Caco-2 (cell line): ENCODE results near the gene TRMT10B. TPM values are rescaled to one million over a fixed set of nuclear protein-coding genes. Genes with fewer than 3 reads are reported as not detected.

Experiments
- BruUV-seq: library from RNA; stranded (reverse); fragments of 400-500 nt; replicated peaks from 2 replicates; lab custom pipeline; 2021; lab: Mats Ljungman, UMichigan
- CTCF ChIA-PET: fragments of 300-600 bp; sonication (Branson Sonifier 250); formaldehyde crosslinking; loops from one replicate; lab custom pipeline; 2022; ENCODE audit warnings: antibody characterized with exemption; lab: Charles Lee
- POLR2A ChIA-PET: fragments of 300-600 bp; sonication (Branson Sonifier 250); formaldehyde crosslinking; loops from one replicate; lab custom pipeline; 2022; ENCODE audit warnings: antibody characterized with exemption; lab: Charles Lee
- DNase-seq, 2 experiments: peaks; one replicate each; pipeline versions ENCODE4 v3.0.0 to v3.0.0-alpha.2; 2020 to 2022
- H3K27me3 ChIP-seq: replicated peaks from 2 replicates; pipeline ENCODE4 v1.6.0; 2011; ENCODE audit warnings: low read length; ENCODE audit not compliant: control insufficient read depth, insufficient read depth
- H3K36me3 ChIP-seq: 2 replicates; pipeline ENCODE4 v1.5.1; 2011; ENCODE audit warnings: low read length; ENCODE audit not compliant: control insufficient read depth, insufficient read depth
- H3K4me1 ChIP-seq: fragments of 250-450 bp; sonication (Bioruptor Pico); 2 replicates; pipeline ENCODE4 v1.5.1; 2020; ENCODE audit warnings: mild to moderate bottlenecking
- H3K4me3 ChIP-seq: 2 replicates; pipeline ENCODE4 v1.5.1; 2011; ENCODE audit warnings: low read depth, mild to moderate bottlenecking, control low read depth, low read length
- H3K9me3 ChIP-seq: fragments of 250-450 bp; sonication (Bioruptor Pico); 2 replicates; pipeline ENCODE4 v1.5.1; 2020; ENCODE audit warnings: mild to moderate bottlenecking, moderate library complexity
- H3K27ac Mint-ChIP-seq: one replicate; pipeline ENCODE4 v1.8.0; 2022; ENCODE audit warnings: mixed read lengths; ENCODE audit not compliant: unreplicated experiment
- H3K27me3 Mint-ChIP-seq: one replicate; pipeline ENCODE4 v1.8.0; 2022; ENCODE audit warnings: mixed read lengths; ENCODE audit not compliant: insufficient read depth, unreplicated experiment
- H3K36me3 Mint-ChIP-seq: one replicate; pipeline ENCODE4 v1.8.0; 2022; ENCODE audit warnings: mild to moderate bottlenecking, mixed read lengths; ENCODE audit not compliant: insufficient read depth, unreplicated experiment
- H3K4me1 Mint-ChIP-seq: one replicate; pipeline ENCODE4 v1.8.0; 2022; ENCODE audit warnings: low read depth, mixed read lengths; ENCODE audit not compliant: unreplicated experiment
- H3K4me3 Mint-ChIP-seq: one replicate; pipeline ENCODE4 v1.8.0; 2022; ENCODE audit warnings: mild to moderate bottlenecking, moderate library complexity, mixed read lengths; ENCODE audit not compliant: unreplicated experiment
- H3K9me3 Mint-ChIP-seq: one replicate; pipeline ENCODE4 v1.8.0; 2022; ENCODE audit warnings: mixed read lengths; ENCODE audit not compliant: unreplicated experiment
- intact Hi-C: fragments of 100-400 bp; cut with micrococcal nuclease; formaldehyde crosslinking; loops from one replicate; pipeline ENCODE4 v1.10.0; 2022; ENCODE audit not compliant: unreplicated experiment
- total RNA-seq: library from RNA; stranded (reverse); gene quantifications from 2 replicates; pipeline ENCODE4 v1.2.3, GENCODE V29; 2022
- TF ChIP-seq, protein P1 (sequence below), 2 experiments: fragments of 200-600 bp in 1 of 2; IDR thresholded peaks; 1 replicate in 1 of 2; 2 replicates in 1 of 2; pipeline versions ENCODE4 v1.5.1 to v1.8.0; 2011 to 2022; ENCODE audit warnings: antibody characterized with exemption in 1 of 2, control low read depth in 1 of 2, inconsistent platforms in 1 of 2, low read depth in 1 of 2, low read length in 1 of 2, mild to moderate bottlenecking in 1 of 2, moderate library complexity in 1 of 2; ENCODE audit not compliant: insufficient read depth in 1 of 2, severe bottlenecking in 1 of 2, unreplicated experiment in 1 of 2

Gene TRMT10B
- total RNA-seq, 1 experiment from 2014 or later = 7.8 TPM

DNA sequence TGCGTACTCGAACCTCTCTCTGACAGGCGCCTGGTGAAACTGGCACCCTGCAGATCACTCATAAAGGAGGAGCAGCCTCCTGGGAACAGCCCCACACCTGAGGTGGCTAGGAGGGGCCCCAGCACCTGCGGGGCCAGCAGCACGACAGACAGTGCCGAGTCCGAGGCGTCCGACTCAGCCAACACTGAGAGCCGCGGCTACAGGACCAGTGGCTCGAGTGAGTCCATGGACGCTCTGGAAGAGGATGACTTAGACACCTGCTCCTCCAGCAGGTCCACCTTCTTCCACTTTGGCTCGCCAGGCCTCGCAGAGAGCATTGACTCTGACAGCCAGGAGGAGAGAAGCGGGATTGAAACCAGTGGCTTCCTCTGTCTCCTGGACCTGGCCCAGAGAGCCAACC is 13.5 kb upstream of the TRMT10B start:
- H3K27me3 ChIP-seq = no peaks in the 10 kb centered on the region
- no peaks in the 10 kb centered on the region for H3K4me1 Mint-ChIP-seq
- peaks cover 6% of the 10 kb centered on the region for H3K36me3 Mint-ChIP-seq
- TF ChIP-seq, protein P1, sequence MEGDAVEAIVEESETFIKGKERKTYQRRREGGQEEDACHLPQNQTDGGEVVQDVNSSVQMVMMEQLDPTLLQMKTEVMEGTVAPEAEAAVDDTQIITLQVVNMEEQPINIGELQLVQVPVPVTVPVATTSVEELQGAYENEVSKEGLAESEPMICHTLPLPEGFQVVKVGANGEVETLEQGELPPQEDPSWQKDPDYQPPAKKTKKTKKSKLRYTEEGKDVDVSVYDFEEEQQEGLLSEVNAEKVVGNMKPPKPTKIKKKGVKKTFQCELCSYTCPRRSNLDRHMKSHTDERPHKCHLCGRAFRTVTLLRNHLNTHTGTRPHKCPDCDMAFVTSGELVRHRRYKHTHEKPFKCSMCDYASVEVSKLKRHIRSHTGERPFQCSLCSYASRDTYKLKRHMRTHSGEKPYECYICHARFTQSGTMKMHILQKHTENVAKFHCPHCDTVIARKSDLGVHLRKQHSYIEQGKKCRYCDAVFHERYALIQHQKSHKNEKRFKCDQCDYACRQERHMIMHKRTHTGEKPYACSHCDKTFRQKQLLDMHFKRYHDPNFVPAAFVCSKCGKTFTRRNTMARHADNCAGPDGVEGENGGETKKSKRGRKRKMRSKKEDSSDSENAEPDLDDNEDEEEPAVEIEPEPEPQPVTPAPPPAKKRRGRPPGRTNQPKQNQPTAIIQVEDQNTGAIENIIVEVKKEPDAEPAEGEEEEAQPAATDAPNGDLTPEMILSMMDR (IDR thresholded peaks at IDR 0.05; ENCODE audit: insufficient read depth in 1 of 2, low read depth in 1 of 2, low read length in 1 of 2, severe bottlenecking in 1 of 2, unreplicated experiment in 1 of 2) = no peak
- no peaks in the 10 kb centered on the region for H3K4me1 ChIP-seq
- BruUV-seq = no TSS peak
- H3K9me3 ChIP-seq = no peaks in the 10 kb centered on the region
- POLR2A ChIA-PET = no interaction called here
- no peak overlapping the region for H3K4me3 Mint-ChIP-seq
- no peaks in the 10 kb centered on the region for H3K9me3 Mint-ChIP-seq
- H3K4me3 ChIP-seq = no peak overlapping the region
- no peaks in the 10 kb centered on the region for H3K36me3 ChIP-seq
- DNase-seq = no peak
- intact Hi-C loops = loop anchor here (10.0 kb wide), 1 partner anchor 165 kb away; the partner anchor contains the start of gene SLC25A51
- CTCF ChIA-PET = no interaction called here
- H3K27ac Mint-ChIP-seq = no peak overlapping the region
- peaks cover 3% of the 10 kb centered on the region for H3K27me3 Mint-ChIP-seq

DNA sequence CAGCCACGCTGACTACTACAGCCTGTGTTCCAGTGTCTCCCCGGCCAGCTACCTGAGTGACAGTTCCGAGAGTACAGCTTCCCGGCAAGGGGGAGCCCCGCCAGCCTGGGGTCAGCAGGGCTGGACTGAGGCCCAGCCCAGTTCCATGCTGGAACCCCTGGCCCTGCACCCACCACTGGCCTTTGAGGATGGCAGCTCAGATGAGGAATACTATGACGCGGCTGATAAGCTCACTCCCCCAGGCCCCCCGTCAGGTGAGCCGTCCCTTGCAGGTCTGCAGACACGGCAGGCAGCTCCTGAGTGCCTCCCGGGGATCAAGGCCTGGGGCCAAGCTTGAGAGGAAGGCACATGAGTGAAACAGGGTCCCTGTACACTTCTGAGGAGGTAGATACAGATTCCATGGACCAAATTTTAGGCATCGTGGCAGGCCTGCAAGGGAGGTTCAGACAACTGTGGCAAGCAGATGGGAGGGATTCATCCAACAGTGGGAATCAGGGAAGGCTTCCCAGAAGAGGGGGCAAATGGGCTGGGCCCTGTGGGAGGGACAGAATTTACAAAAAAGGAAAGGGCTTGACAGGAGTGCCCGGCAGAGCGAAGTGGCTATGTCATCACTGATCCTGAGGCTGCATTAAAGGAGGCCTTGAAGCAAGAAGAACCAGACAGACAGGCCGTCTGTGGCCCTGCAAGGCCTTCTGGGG is 12.8 kb upstream of the TRMT10B start:
- no peak overlapping the region for H3K4me3 ChIP-seq
- CTCF ChIA-PET = no interaction called here
- no peaks in the 10 kb centered on the region for H3K4me1 Mint-ChIP-seq
- no TSS peak for BruUV-seq
- H3K27me3 Mint-ChIP-seq = no peaks in the 10 kb centered on the region
- no peak for DNase-seq
- H3K27ac Mint-ChIP-seq = no peak overlapping the region
- no peak overlapping the region for H3K4me3 Mint-ChIP-seq
- no peaks in the 10 kb centered on the region for H3K36me3 ChIP-seq
- H3K9me3 Mint-ChIP-seq = no peaks in the 10 kb centered on the region
- POLR2A ChIA-PET = no interaction called here
- H3K27me3 ChIP-seq = no peaks in the 10 kb centered on the region
- TF ChIP-seq, protein P1 (IDR thresholded peaks at IDR 0.05; ENCODE audit: insufficient read depth in 1 of 2, low read depth in 1 of 2, low read length in 1 of 2, severe bottlenecking in 1 of 2, unreplicated experiment in 1 of 2) = no peak
- no peaks in the 10 kb centered on the region for H3K9me3 ChIP-seq
- intact Hi-C loops = loop anchor here (10.0 kb wide), 1 partner anchor 164 kb away; the partner anchor contains the start of gene SLC25A51
- peaks cover 6% of the 10 kb centered on the region for H3K36me3 Mint-ChIP-seq
- no peaks in the 10 kb centered on the region for H3K4me1 ChIP-seq

DNA sequence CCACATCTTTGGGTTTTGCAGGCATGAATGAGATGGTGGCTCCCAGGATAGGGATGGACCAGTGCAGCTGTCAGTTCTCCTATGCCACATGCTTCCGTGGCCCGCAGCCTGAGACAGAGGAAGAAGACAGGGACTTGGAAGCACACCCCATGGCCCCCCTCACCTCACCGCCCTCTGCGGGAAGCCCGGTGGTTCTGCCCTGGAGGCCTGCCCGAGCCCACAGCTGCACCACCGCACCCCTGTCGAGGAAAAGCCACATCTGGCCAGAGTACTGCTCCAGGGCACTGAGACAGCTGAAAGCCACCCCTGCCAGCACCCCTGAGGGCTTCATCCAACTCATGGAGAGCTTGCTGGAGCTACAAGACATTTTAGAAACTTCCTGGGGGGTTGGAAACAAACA is 7.6 kb upstream of the TRMT10B start:
- intact Hi-C loops = loop anchor here (2.0 to 10.0 kb wide), 4 partner anchors 159 to 611 kb away; partner anchors contain the start of gene SLC25A51
- CTCF ChIA-PET = no interaction called here
- POLR2A ChIA-PET = no interaction called here

More for the DNA sequence above, 7.6 kb upstream of the TRMT10B start:
- Mint-ChIP-seq H3K36me3 (peaks cover 7% of the 10 kb centered on the region), H3K4me3 (no peak overlapping the region), H3K27me3 (no peaks in the 10 kb centered on the region), H3K4me1 (no peaks in the 10 kb centered on the region), H3K27ac (no peak overlapping the region), H3K9me3 (no peaks in the 10 kb centered on the region)
- no peak for DNase-seq
- Histone ChIP-seq H3K36me3 (no peaks in the 10 kb centered on the region), H3K4me1 (no peaks in the 10 kb centered on the region), H3K27me3 (no peaks in the 10 kb centered on the region), H3K9me3 (no peaks in the 10 kb centered on the region), H3K4me3 (no peak overlapping the region)
- no TSS peak for BruUV-seq
- TF ChIP-seq, protein P1 (IDR thresholded peaks at IDR 0.05; ENCODE audit: insufficient read depth in 1 of 2, low read depth in 1 of 2, low read length in 1 of 2, severe bottlenecking in 1 of 2, unreplicated experiment in 1 of 2) = no peak
